Loucy (cell line): ENCODE data around the gene PVALEF.

Experiments
- EZH2phosphoT487 ChIP-seq: fragments of 200-600 bp; IDR thresholded peaks from 2 replicates; pipeline ENCODE4 v1.6.1; 2018; ENCODE audit warnings: antibody characterized with exemption, mild to moderate bottlenecking, moderate library complexity, borderline replicate concordance
- TF ChIP-seq, protein P1 (sequence below): fragments of 200-600 bp; sonication (generic); conservative IDR thresholded peaks from 2 replicates; pipeline ENCODE4 v1.5.1; 2014; ENCODE audit warnings: mild to moderate bottlenecking, antibody characterized with exemption, low read length

DNA sequence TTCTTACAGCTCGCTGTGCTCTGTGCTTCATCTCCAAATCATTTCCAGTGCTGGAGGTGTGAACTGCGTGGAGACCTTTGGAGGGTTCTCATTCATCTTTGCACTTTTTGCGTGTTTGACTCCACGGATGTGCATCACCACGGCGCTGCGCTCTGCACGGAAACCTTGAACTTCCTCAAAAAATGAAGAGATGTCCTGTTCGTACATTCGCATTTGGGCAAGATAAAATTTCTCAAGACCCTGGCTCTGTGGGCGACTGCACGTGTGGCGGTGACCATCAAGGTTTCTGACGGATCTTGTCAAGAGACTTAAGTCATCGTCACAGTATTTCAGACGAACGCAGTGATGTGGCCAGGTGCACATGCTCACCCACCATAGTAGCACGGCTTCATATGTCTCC, 10.3 kb upstream of the PVALEF start:
- no peak for TF ChIP-seq EZH2phosphoT487
- TF ChIP-seq, protein P1, sequence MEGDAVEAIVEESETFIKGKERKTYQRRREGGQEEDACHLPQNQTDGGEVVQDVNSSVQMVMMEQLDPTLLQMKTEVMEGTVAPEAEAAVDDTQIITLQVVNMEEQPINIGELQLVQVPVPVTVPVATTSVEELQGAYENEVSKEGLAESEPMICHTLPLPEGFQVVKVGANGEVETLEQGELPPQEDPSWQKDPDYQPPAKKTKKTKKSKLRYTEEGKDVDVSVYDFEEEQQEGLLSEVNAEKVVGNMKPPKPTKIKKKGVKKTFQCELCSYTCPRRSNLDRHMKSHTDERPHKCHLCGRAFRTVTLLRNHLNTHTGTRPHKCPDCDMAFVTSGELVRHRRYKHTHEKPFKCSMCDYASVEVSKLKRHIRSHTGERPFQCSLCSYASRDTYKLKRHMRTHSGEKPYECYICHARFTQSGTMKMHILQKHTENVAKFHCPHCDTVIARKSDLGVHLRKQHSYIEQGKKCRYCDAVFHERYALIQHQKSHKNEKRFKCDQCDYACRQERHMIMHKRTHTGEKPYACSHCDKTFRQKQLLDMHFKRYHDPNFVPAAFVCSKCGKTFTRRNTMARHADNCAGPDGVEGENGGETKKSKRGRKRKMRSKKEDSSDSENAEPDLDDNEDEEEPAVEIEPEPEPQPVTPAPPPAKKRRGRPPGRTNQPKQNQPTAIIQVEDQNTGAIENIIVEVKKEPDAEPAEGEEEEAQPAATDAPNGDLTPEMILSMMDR = no peak
